ENCODE data around the gene LGALS7B.
"Not testable (repeated sequence)": the region's sequence is repeated elsewhere in the genome, so short reads cannot be mapped to it uniquely, and the experiment has no call there.

Gene LGALS7B

GRCh38 chr19:38770228-38770948, 18.6 kb upstream of the LGALS7B start:
- DNase-seq = not testable (repeated sequence)

- DNase-seq = not testable (repeated sequence)
Observed at GRCh38 chr19:38770949-38771275, 18.1 kb upstream of the LGALS7B start.

- DNase-seq = not testable (repeated sequence)
Observed at GRCh38 chr19:38771569-38771968, 17.4 kb upstream of the LGALS7B start.

- no peak for DNase-seq
Observed at GRCh38 chr19:38773469-38774177, 15.4 kb upstream of the LGALS7B start, which contains the start of gene LGALS7. TSS of gene LGALS7 (minus strand) at chr19:38773517. CDS start at chr19:38773492, 25 bp downstream.

- no peak for DNase-seq
Observed at GRCh38 chr19:38774181-38774950, 14.6 kb upstream of the LGALS7B start.

- no peak for DNase-seq
Observed at GRCh38 chr19:38778733-38779132, 10.3 kb upstream of the LGALS7B start.

GRCh38 chr19:38780443-38780842, 8.6 kb upstream of the LGALS7B start:
- DNase-seq = no peak

- DNase-seq = no peak
Observed at GRCh38 chr19:38781058-38781457, 7.9 kb upstream of the LGALS7B start.

GRCh38 chr19:38782212-38782611, 6.8 kb upstream of the LGALS7B start:
- not testable (repeated sequence) for DNase-seq

- DNase-seq = no peak
Observed at GRCh38 chr19:38784224-38784623, 4.8 kb upstream of the LGALS7B start.

- no peak for DNase-seq
Observed at GRCh38 chr19:38785187-38785699, 3.8 kb upstream of the LGALS7B start.

- DNase-seq = not testable (repeated sequence)
Observed at GRCh38 chr19:38786061-38786460, 2.9 kb upstream of the LGALS7B start.

GRCh38 chr19:38786572-38787265, 2.3 kb upstream of the LGALS7B start:
- DNase-seq = no peak

- DNase-seq = not testable (repeated sequence)
Observed at GRCh38 chr19:38790507-38791403, 1.8 kb downstream of the LGALS7B start.

- not testable (repeated sequence) for DNase-seq
Observed at GRCh38 chr19:38791451-38792064, 2.6 kb downstream of the LGALS7B start.

- no peak for DNase-seq
Observed at GRCh38 chr19:38792250-38793111, 3.5 kb downstream of the LGALS7B start.

- no peak for DNase-seq
Observed at GRCh38 chr19:38793177-38793576, 4.2 kb downstream of the LGALS7B start.

GRCh38 chr19:38793671-38794070, 4.7 kb downstream of the LGALS7B start:
- DNase-seq = no peak

- DNase-seq = no peak
Observed at GRCh38 chr19:38795549-38795948, 6.5 kb downstream of the LGALS7B start.

GRCh38 chr19:38796154-38796553, 7.2 kb downstream of the LGALS7B start:
- no peak for DNase-seq

Data from NCI-H187 treated with DMSO at 0.1 percent for 48 hours (cell line).